Measurements from ENCODE around the gene POLA1.
A peak's percentile ranks its signal among the peaks of the same experiment; 100 is the strongest.

Gene POLA1

GRCh38 chrX:25010784-25011588 is 317.3 kb downstream of the POLA1 start:
- no peak for DNase-seq

- no peak for DNase-seq
Measured at GRCh38 chrX:25011589-25012432, 318.1 kb downstream of the POLA1 start.

- DNase-seq: no peak
Measured at GRCh38 chrX:25012433-25012735, 318.7 kb downstream of the POLA1 start.

- no peak for DNase-seq
Measured at GRCh38 chrX:25012793-25013631, 319.3 kb downstream of the POLA1 start.

GRCh38 chrX:25013632-25014365 is 320.1 kb downstream of the POLA1 start:
- DNase-seq: no peak

- DNase-seq: no peak
Measured at GRCh38 chrX:25014366-25014838, 320.7 kb downstream of the POLA1 start.

GRCh38 chrX:25015486-25016360 is 322.0 kb downstream of the POLA1 start, which contains the start of gene ARX:
Gene ARX, minus strand, starts transcription at chrX:25015965. Its CDS starts 228 bp downstream, at chrX:25015737.
- peak; percentile 50 for DNase-seq

GRCh38 chrX:25016361-25016671 is 322.6 kb downstream of the POLA1 start:
- no peak for DNase-seq

- DNase-seq: no peak
Measured at GRCh38 chrX:25016938-25017598, 323.4 kb downstream of the POLA1 start.

GRCh38 chrX:25017667-25018247 is 324.0 kb downstream of the POLA1 start:
- DNase-seq: no peak

GRCh38 chrX:25018682-25019081 is 325.0 kb downstream of the POLA1 start:
- DNase-seq: no peak

- DNase-seq: no peak
Measured at GRCh38 chrX:25019707-25020390, 326.1 kb downstream of the POLA1 start.

- no peak for DNase-seq
Measured at GRCh38 chrX:25020391-25020904, 326.7 kb downstream of the POLA1 start.

GRCh38 chrX:25020905-25021449 is 327.3 kb downstream of the POLA1 start:
- no peak for DNase-seq

- DNase-seq: no peak
Measured at GRCh38 chrX:25022499-25023325, 329.0 kb downstream of the POLA1 start.

- DNase-seq: no peak
Measured at GRCh38 chrX:25023908-25024307, 330.2 kb downstream of the POLA1 start.

- no peak for DNase-seq
Measured at GRCh38 chrX:25025615-25026014, 331.9 kb downstream of the POLA1 start.

GRCh38 chrX:25026576-25026975 is 332.9 kb downstream of the POLA1 start:
- DNase-seq: no peak
